K562 (cell line): Measurements from ENCODE around the gene ATP1A3. TPM values are rescaled to one million over a fixed set of nuclear protein-coding genes. Genes with fewer than 3 reads are reported as not detected.

Experiments
- ASH1L ChIP-seq: fragments of 450-650 bp; IDR thresholded peaks from 2 replicates; pipeline ENCODE4 v1.6.1; 2018; ENCODE audit warnings: borderline replicate concordance, mild to moderate bottlenecking, low read depth; ENCODE audit not compliant: partially characterized antibody
- DACH1 ChIP-seq: fragments of 450-650 bp; IDR thresholded peaks from 2 replicates; pipeline ENCODE4 v1.6.1; 2018; ENCODE audit not compliant: partially characterized antibody
- ESRRA ChIP-seq: fragments of 450-650 bp; IDR thresholded peaks from 2 replicates; pipeline ENCODE4 v1.6.1; 2014; ENCODE audit warnings: low read depth, mild to moderate bottlenecking, moderate library complexity, borderline replicate concordance
- HCFC1 ChIP-seq: IDR thresholded peaks from 2 replicates; pipeline ENCODE4 v1.6.1; 2012; ENCODE audit warnings: low read depth, low read length, improper control_type of control experiment
- HDAC8 ChIP-seq: fragments of 450-650 bp; IDR thresholded peaks from 2 replicates; pipeline ENCODE4 v1.6.1; 2016; ENCODE audit warnings: mild to moderate bottlenecking, missing genetic modification characterization, moderate library complexity, missing compliant biosample characterization
- HMG20B ChIP-seq: fragments of 250-450 bp; sonication (Bioruptor Pico); IDR thresholded peaks from 2 replicates; pipeline ENCODE4 v1.5.0; 2021; ENCODE audit warnings: mild to moderate bottlenecking
- KAT8 ChIP-seq: fragments of 450-650 bp; IDR thresholded peaks from 2 replicates; pipeline ENCODE4 v1.6.1; 2016; ENCODE audit warnings: low read depth, mild to moderate bottlenecking
- MECOM ChIP-seq: fragments of 250-450 bp; sonication (Bioruptor Pico); IDR thresholded peaks from 2 replicates; pipeline ENCODE4 v1.8.0; 2022; ENCODE audit warnings: inconsistent platforms
- NR2C2 ChIP-seq, 2 experiments: fragments of 200-800 bp in 1 of 2; sonication (Bioruptor generic) in 1 of 2; sonication (generic) in 1 of 2; formaldehyde crosslinking in 1 of 2; IDR thresholded peaks; 2 replicates each; pipeline versions ENCODE4 v1.6.1 to v1.8.0; 2016 to 2022; ENCODE audit warnings: mild to moderate bottlenecking in 1 of 2, missing compliant biosample characterization in 1 of 2, missing genetic modification characterization in 1 of 2, missing genetic modification reagents in 1 of 2
- POLR2AphosphoS5 ChIP-seq: IDR thresholded peaks from 2 replicates; pipeline ENCODE4 v1.6.1; 2011; ENCODE audit warnings: mild to moderate bottlenecking, low read depth, low read length, moderate library complexity; ENCODE audit not compliant: control insufficient read depth, insufficient read depth
- PYGO2 ChIP-seq: fragments of 450-650 bp; IDR thresholded peaks from 2 replicates; pipeline ENCODE4 v1.6.1; 2016; ENCODE audit warnings: mild to moderate bottlenecking, missing genetic modification characterization, moderate library complexity, missing compliant biosample characterization
- SOX6 ChIP-seq: fragments of 450-650 bp; IDR thresholded peaks from 2 replicates; pipeline ENCODE4 v1.6.1; 2014; ENCODE audit warnings: mild to moderate bottlenecking
- SRSF3 ChIP-seq: fragments of 200-400 bp; formaldehyde crosslinking; IDR thresholded peaks from 2 replicates; pipeline ENCODE4 v1.6.1; 2016; ENCODE audit warnings: mild to moderate bottlenecking, low read length, moderate library complexity; ENCODE audit not compliant: insufficient read depth
- ZC3H11A ChIP-seq: IDR thresholded peaks from 2 replicates; pipeline ENCODE4 v1.6.1; 2012; ENCODE audit warnings: low read depth, low read length, improper control_type of control experiment
- ZFP1 ChIP-seq: fragments of 450-650 bp; formaldehyde crosslinking; IDR thresholded peaks from 2 replicates; pipeline ENCODE4 v1.4.0; 2020; ENCODE audit warnings: mild to moderate bottlenecking, mixed read lengths
- ZNF140 ChIP-seq: fragments of 250-450 bp; sonication (Bioruptor Pico); IDR thresholded peaks from 2 replicates; pipeline ENCODE4 v1.8.0; 2021; ENCODE audit warnings: moderate library complexity, mild to moderate bottlenecking, inconsistent platforms
- ZNF57 ChIP-seq: fragments of 450-650 bp; formaldehyde crosslinking; IDR thresholded peaks from 2 replicates; pipeline ENCODE4 v1.4.0; 2020; ENCODE audit warnings: mild to moderate bottlenecking, moderate library complexity
- polyA plus RNA-seq, 8 experiments: library from polyadenylated mRNA; depleted of rRNA in 4 of 8; stranded (reverse) in 5 of 8; unstranded in 3 of 8; fragments of >200 nt; fragmentation: Nextera tagmentation in 2 of 8; fragmentation: Illumina TruSeq in 1 of 8; extraction: Ambion mirVana in 2 of 8; extraction: Trizol in 1 of 8; gene quantifications; 2 replicates each; pipeline versions ENCODE4 v1.2.1 to v1.2.3, GENCODE V29; 2011 to 2014; ENCODE audit warnings: inconsistent platforms in 1 of 8, missing spikeins in 1 of 8
- total RNA-seq, 7 experiments: library from RNA; depleted of rRNA in 6 of 7; stranded (reverse); fragments of >200 nt in 6 of 7; fragmentation: Illumina TruSeq in 2 of 7; extraction: Trizol in 2 of 7; gene quantifications; 2 replicates each; pipeline versions ENCODE4 v1.2.1 to v1.2.3, GENCODE V29; 2011 to 2021; ENCODE audit warnings: low replicate concordance in 1 of 7
- TF ChIP-seq, protein P1 (sequence below): fragments of 200-800 bp; sonication (Bioruptor generic); IDR thresholded peaks from 2 replicates; pipeline ENCODE4 v1.6.1; 2017; ENCODE audit warnings: missing genetic modification characterization, missing compliant biosample characterization
- TF ChIP-seq, protein P2 (sequence below): fragments of 250-450 bp; sonication (Bioruptor Pico); IDR thresholded peaks from 2 replicates; pipeline ENCODE4 v1.5.0; 2021
- TF ChIP-seq, protein P3 (sequence below), 2 experiments: IDR thresholded peaks; 2 replicates each; pipeline ENCODE4 v1.6.1; 2011; ENCODE audit warnings: borderline replicate concordance in 1 of 2, control low read depth in 1 of 2, low read depth in 1 of 2, low read length in 1 of 2, mild to moderate bottlenecking in 1 of 2, mixed read lengths in 1 of 2, moderate library complexity in 1 of 2; ENCODE audit not compliant: insufficient read depth in 1 of 2, insufficient read length in 1 of 2, poor library complexity in 1 of 2, severe bottlenecking in 1 of 2; ENCODE audit errors: extremely low read depth in 1 of 2
- TF ChIP-seq, protein P4 (sequence below): sonication (generic); formaldehyde crosslinking; IDR thresholded peaks from 2 replicates; pipeline ENCODE4 v1.8.1; 2023; ENCODE audit warnings: mild to moderate bottlenecking, missing genetic modification reagents
- TF ChIP-seq, protein P5 (sequence below): sonication (generic); formaldehyde crosslinking; IDR thresholded peaks from 2 replicates; pipeline ENCODE4 v1.9.0; 2022; ENCODE audit warnings: mild to moderate bottlenecking, missing genetic modification reagents
- TF ChIP-seq, protein P6 (sequence below): IDR thresholded peaks from 2 replicates; pipeline ENCODE4 v1.6.1; 2016; ENCODE audit warnings: missing genetic modification characterization, missing compliant biosample characterization

ATP1A3 gene
- total and polyA plus RNA-seq, 9 of the 15 experiments (the other 6 are each of a cell fraction or from before 2014, with no cell fraction given) = 0.03 to 1.0 (median 0.17) TPM; not detected in 3

DNA sequence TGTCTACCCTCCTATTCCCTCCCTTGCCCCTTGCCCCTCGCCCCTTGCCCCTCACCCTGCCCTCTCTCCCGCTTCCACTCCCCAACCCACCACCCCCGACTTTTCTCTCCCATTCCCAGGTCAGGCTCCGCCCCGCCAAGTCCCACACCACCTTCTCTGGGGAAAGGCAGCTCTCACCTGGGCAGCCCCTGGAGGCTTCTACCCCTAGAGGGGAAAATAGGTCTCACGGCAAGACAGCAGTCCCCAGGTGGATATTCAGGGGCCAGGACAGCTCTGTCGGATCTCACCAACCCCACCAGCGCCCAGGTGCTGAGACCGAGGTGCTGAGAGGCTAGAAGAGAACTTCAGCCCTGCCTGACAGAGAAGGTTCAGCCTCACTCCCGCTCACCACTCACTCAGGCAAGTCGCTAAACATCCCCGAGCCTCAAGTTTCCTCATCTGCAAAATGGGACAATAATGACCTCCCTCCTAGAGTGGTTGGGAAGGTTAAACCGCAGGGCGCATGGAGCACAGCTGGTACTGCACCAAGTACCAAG is 64.4 kb downstream of the ATP1A3 start (continued):
- TF ChIP-seq ZFP1 (CRISPR knock-in tag) = no peak
- no peak for TF ChIP-seq ASH1L
- peak; percentile 10 for TF ChIP-seq DACH1
- TF ChIP-seq, protein P1, sequence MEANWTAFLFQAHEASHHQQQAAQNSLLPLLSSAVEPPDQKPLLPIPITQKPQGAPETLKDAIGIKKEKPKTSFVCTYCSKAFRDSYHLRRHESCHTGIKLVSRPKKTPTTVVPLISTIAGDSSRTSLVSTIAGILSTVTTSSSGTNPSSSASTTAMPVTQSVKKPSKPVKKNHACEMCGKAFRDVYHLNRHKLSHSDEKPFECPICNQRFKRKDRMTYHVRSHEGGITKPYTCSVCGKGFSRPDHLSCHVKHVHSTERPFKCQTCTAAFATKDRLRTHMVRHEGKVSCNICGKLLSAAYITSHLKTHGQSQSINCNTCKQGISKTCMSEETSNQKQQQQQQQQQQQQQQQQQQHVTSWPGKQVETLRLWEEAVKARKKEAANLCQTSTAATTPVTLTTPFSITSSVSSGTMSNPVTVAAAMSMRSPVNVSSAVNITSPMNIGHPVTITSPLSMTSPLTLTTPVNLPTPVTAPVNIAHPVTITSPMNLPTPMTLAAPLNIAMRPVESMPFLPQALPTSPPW (CRISPR knock-in tag) = no peak
- TF ChIP-seq, protein P2, sequence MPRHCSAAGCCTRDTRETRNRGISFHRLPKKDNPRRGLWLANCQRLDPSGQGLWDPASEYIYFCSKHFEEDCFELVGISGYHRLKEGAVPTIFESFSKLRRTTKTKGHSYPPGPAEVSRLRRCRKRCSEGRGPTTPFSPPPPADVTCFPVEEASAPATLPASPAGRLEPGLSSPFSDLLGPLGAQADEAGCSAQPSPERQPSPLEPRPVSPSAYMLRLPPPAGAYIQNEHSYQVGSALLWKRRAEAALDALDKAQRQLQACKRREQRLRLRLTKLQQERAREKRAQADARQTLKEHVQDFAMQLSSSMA (CRISPR knock-in tag) = no peak
- no peak for TF ChIP-seq ZNF140 (CRISPR knock-in tag)
- TF ChIP-seq, protein P3, sequence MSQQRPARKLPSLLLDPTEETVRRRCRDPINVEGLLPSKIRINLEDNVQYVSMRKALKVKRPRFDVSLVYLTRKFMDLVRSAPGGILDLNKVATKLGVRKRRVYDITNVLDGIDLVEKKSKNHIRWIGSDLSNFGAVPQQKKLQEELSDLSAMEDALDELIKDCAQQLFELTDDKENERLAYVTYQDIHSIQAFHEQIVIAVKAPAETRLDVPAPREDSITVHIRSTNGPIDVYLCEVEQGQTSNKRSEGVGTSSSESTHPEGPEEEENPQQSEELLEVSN (IDR thresholded peaks at IDR 0.05; ENCODE audit: borderline replicate concordance in 1 of 2, extremely low read depth in 1 of 2, insufficient read depth in 1 of 2, insufficient read length in 1 of 2, low read depth in 1 of 2, low read length in 1 of 2, poor library complexity in 1 of 2, severe bottlenecking in 1 of 2) = no peak
- no peak for TF ChIP-seq ZNF57 (CRISPR knock-in tag)
- TF ChIP-seq SOX6 = no peak
- no peak for TF ChIP-seq ZC3H11A
- TF ChIP-seq, protein P4, sequence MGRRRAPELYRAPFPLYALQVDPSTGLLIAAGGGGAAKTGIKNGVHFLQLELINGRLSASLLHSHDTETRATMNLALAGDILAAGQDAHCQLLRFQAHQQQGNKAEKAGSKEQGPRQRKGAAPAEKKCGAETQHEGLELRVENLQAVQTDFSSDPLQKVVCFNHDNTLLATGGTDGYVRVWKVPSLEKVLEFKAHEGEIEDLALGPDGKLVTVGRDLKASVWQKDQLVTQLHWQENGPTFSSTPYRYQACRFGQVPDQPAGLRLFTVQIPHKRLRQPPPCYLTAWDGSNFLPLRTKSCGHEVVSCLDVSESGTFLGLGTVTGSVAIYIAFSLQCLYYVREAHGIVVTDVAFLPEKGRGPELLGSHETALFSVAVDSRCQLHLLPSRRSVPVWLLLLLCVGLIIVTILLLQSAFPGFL = no peak
- TF ChIP-seq ESRRA = no peak
- TF ChIP-seq, protein P5, sequence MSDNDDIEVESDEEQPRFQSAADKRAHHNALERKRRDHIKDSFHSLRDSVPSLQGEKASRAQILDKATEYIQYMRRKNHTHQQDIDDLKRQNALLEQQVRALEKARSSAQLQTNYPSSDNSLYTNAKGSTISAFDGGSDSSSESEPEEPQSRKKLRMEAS (CRISPR knock-in tag) = no peak
- no peak for TF ChIP-seq PYGO2 (tag)
- TF ChIP-seq SRSF3 = no peak
- TF ChIP-seq HCFC1 = no peak
- TF ChIP-seq, protein P6, sequence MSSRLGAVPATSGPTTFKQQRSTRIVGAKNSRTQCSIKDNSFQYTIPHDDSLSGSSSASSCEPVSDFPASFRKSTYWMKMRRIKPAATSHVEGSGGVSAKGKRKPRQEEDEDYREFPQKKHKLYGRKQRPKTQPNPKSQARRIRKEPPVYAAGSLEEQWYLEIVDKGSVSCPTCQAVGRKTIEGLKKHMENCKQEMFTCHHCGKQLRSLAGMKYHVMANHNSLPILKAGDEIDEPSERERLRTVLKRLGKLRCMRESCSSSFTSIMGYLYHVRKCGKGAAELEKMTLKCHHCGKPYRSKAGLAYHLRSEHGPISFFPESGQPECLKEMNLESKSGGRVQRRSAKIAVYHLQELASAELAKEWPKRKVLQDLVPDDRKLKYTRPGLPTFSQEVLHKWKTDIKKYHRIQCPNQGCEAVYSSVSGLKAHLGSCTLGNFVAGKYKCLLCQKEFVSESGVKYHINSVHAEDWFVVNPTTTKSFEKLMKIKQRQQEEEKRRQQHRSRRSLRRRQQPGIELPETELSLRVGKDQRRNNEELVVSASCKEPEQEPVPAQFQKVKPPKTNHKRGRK = no peak
- TF ChIP-seq KAT8 = no peak
- TF ChIP-seq POLR2AphosphoS5 = no peak
- no peak for TF ChIP-seq HMG20B (CRISPR knock-in tag)
- TF ChIP-seq NR2C2 (CRISPR knock-in tag; IDR thresholded peaks at IDR 0.05) = no peak
- TF ChIP-seq NR2C2 (tag; IDR thresholded peaks at IDR 0.05) = no peak
- TF ChIP-seq MECOM (CRISPR knock-in tag) = no peak
- TF ChIP-seq HDAC8 (tag) = no peak
